SK-N-SH (cell line): ENCODE data around the gene ADAMTS16. TPM values are rescaled to one million over a fixed set of nuclear protein-coding genes. Genes with fewer than 3 reads are reported as not detected.

Experiments used
- CTCF ChIA-PET: fragments of 300-600, 350-600 bp; formaldehyde crosslinking; extraction: SDS; loops from one replicate; lab custom pipeline; 2021; lab: Yijun Ruan, JAX
- POLR2A ChIA-PET: fragments of 350-600 bp; sonication (Branson Sonifier 250); formaldehyde crosslinking; extraction: SDS; loops from one replicate; lab custom pipeline; 2020; ENCODE audit warnings: antibody characterized with exemption, inconsistent platforms; lab: Yijun Ruan, JAX
- DNase-seq: peaks from one replicate; pipeline ENCODE4 v3.0.0; 2012
- H2AFZ ChIP-seq: fragments of 200-600 bp; sonication (generic); 2 replicates; pipeline ENCODE4 v1.8.1; 2016; ENCODE audit warnings: antibody characterized with exemption, mild to moderate bottlenecking, low read depth
- H3F3A ChIP-seq: fragments of 200-600 bp; sonication (generic); replicated peaks from 2 replicates; pipeline ENCODE3; 2016; ENCODE audit warnings: antibody characterized with exemption, mild to moderate bottlenecking; ENCODE audit not compliant: insufficient read depth
- H3K27ac ChIP-seq, 2 experiments: fragments of 200-500 bp in 1 of 2; fragments of 200-600 bp in 1 of 2; sonication (Bioruptor generic) in 1 of 2; sonication (generic), shearing (Covaris generic) in 1 of 2; 2 replicates each; pipeline versions ENCODE4 v1.5.1 to v1.6.1; 2014 to 2016; ENCODE audit warnings: low read depth in 2 of 2, inconsistent platforms in 1 of 2, low read length in 1 of 2, mild to moderate bottlenecking in 1 of 2, mixed read lengths in 1 of 2
- H3K27me3 ChIP-seq: fragments of 200-600 bp; sonication (generic), shearing (Covaris generic); 2 replicates; pipeline ENCODE4 v1.6.1; 2016; ENCODE audit warnings: mixed run types; ENCODE audit not compliant: insufficient read depth
- H3K36me3 ChIP-seq, 2 experiments: fragments of 200-500 bp in 1 of 2; fragments of 200-600 bp in 1 of 2; sonication (Bioruptor generic) in 1 of 2; sonication (generic) in 1 of 2; replicated peaks in 1 of 2; 2 replicates each; pipeline versions ENCODE3 to v1.5.1; 2014 to 2016; ENCODE audit warnings: low read length in 1 of 2, mild to moderate bottlenecking in 1 of 2; ENCODE audit not compliant: insufficient read depth in 2 of 2, control insufficient read depth in 1 of 2
- H3K4me1 ChIP-seq, 2 experiments: fragments of 200-500 bp in 1 of 2; fragments of 200-600 bp in 1 of 2; sonication (Bioruptor generic) in 1 of 2; sonication (generic), shearing (Covaris generic) in 1 of 2; 2 replicates each; pipeline versions ENCODE4 v1.5.1 to v1.6.1; 2014 to 2016; ENCODE audit warnings: low read depth in 1 of 2, low read length in 1 of 2, mixed run types in 1 of 2; ENCODE audit not compliant: insufficient read depth in 2 of 2, control insufficient read depth in 1 of 2
- H3K4me2 ChIP-seq: fragments of 200-600 bp; sonication (generic), shearing (Covaris generic); 2 replicates; pipeline ENCODE4 v1.6.1; 2017; ENCODE audit warnings: mixed run types
- H3K4me3 ChIP-seq, 2 experiments: fragments of 200-500 bp in 1 of 2; fragments of 200-600 bp in 1 of 2; sonication (Bioruptor generic) in 1 of 2; sonication (generic), shearing (Covaris generic) in 1 of 2; 2 replicates each; pipeline versions ENCODE4 v1.5.1 to v1.8.1; 2014 to 2016; ENCODE audit warnings: low read depth in 2 of 2, inconsistent platforms in 1 of 2, low read length in 1 of 2, mild to moderate bottlenecking in 1 of 2, mixed read lengths in 1 of 2, moderate library complexity in 1 of 2
- H3K79me2 ChIP-seq: fragments of 200-600 bp; sonication (generic); 2 replicates; pipeline ENCODE4 v1.8.1; 2017; ENCODE audit warnings: mild to moderate bottlenecking; ENCODE audit not compliant: insufficient read depth
- H3K9ac ChIP-seq: fragments of 200-600 bp; sonication (generic); 2 replicates; pipeline ENCODE4 v1.6.1; 2017; ENCODE audit warnings: mixed run types
- H3K9me2 ChIP-seq: fragments of 200-600 bp; sonication (generic); 2 replicates; pipeline ENCODE4 v1.6.1; 2017; ENCODE audit warnings: mixed run types
- H3K9me3 ChIP-seq: fragments of 200-600 bp; sonication (generic); 2 replicates; pipeline ENCODE4 v1.6.1; 2017; ENCODE audit warnings: mixed run types, mild to moderate bottlenecking, moderate library complexity
- H4K20me1 ChIP-seq: fragments of 200-600 bp; sonication (generic); 2 replicates; pipeline ENCODE4 v1.6.1; 2017; ENCODE audit warnings: mild to moderate bottlenecking, mixed run types; ENCODE audit not compliant: insufficient read depth
- CTCF ChIP-seq: fragments of 200-600 bp; sonication (generic); IDR thresholded peaks from 2 replicates; pipeline ENCODE4 v1.6.1; 2017; ENCODE audit warnings: antibody characterized with exemption, mild to moderate bottlenecking, moderate library complexity
- EP300 ChIP-seq, 2 experiments: IDR thresholded peaks; 2 replicates each; pipeline versions ENCODE4 v1.4.0 to v1.6.1; 2012; ENCODE audit warnings: borderline replicate concordance in 1 of 2, low read depth in 1 of 2, low read length in 1 of 2
- FOSL2 ChIP-seq: IDR thresholded peaks from 2 replicates; pipeline ENCODE4 v1.4.0; 2012; ENCODE audit warnings: low read depth, mild to moderate bottlenecking, moderate library complexity, borderline replicate concordance
- FOXJ3 ChIP-seq: sonication (generic); formaldehyde crosslinking; IDR thresholded peaks from 2 replicates; pipeline ENCODE4 v1.5.1; 2020; ENCODE audit warnings: mild to moderate bottlenecking, missing genetic modification reagents
- GATA2 ChIP-seq: sonication (generic); formaldehyde crosslinking; IDR thresholded peaks from 2 replicates; pipeline ENCODE4 v1.5.0; 2020; ENCODE audit warnings: mild to moderate bottlenecking, missing genetic modification reagents
- JUND ChIP-seq: IDR thresholded peaks from 2 replicates; pipeline ENCODE4 v1.4.0; 2012
- REST ChIP-seq: IDR thresholded peaks from 2 replicates; pipeline ENCODE4 v1.6.1; 2012; ENCODE audit warnings: mild to moderate bottlenecking, low read depth, low read length, moderate library complexity
- RFX5 ChIP-seq: IDR thresholded peaks from 2 replicates; pipeline ENCODE4 v1.6.1; 2012; ENCODE audit warnings: mild to moderate bottlenecking, improper control_type of control experiment, low read length
- SIN3A ChIP-seq: IDR thresholded peaks from 2 replicates; pipeline ENCODE4 v1.6.1; 2012; ENCODE audit warnings: low read depth, mild to moderate bottlenecking, low read length, moderate library complexity, borderline replicate concordance
- TEAD4 ChIP-seq: IDR thresholded peaks from 2 replicates; pipeline ENCODE4 v1.4.0; 2012; ENCODE audit warnings: mild to moderate bottlenecking, borderline replicate concordance; ENCODE audit not compliant: insufficient read depth
- USF1 ChIP-seq: IDR thresholded peaks from 2 replicates; pipeline ENCODE4 v1.4.0; 2012; ENCODE audit warnings: low read depth, borderline replicate concordance
- WGBS: methylation state at CpG from one replicate; pipeline ENCODE4 v1.1.6; 2017; ENCODE audit warnings: low lambda C conversion rate; 5-methylcytosine and 5-hydroxymethylcytosine counted together
- polyA plus RNA-seq, 3 experiments: library from polyadenylated mRNA; depleted of rRNA; stranded (reverse); fragments of >200 nt; gene quantifications; 2 replicates each; pipeline ENCODE4 v1.2.3, GENCODE V29; 2012

Gene ADAMTS16
- polyA plus RNA-seq, 1 of the 3 experiments (the other 2 are of a cell fraction): not detected

- 40% methylated on average over 1 of the region's 1 CpG for WGBS
Measured at GRCh38 chr5:5258564-5258963, 118.4 kb downstream of the ADAMTS16 start.

GRCh38 chr5:5264727-5265126 lies 124.6 kb downstream of the ADAMTS16 start:
- Histone ChIP-seq H3K27ac (no peak overlapping the region), H3K9me3 (no peaks in the 10 kb centered on the region), H3F3A (no peaks in the 10 kb centered on the region), H3K27me3 (no peaks in the 10 kb centered on the region), H3K4me1 (no peaks in the 10 kb centered on the region; a peak in 1 of 4 replicates), H3K36me3 (no peaks in the 10 kb centered on the region), H2AFZ (no peak overlapping the region), H3K79me2 (no peaks in the 10 kb centered on the region), H3K4me2 (no peak overlapping the region), H3K9me2 (no peaks in the 10 kb centered on the region), H3K4me3 (no peak overlapping the region), H4K20me1 (no peaks in the 10 kb centered on the region), H3K9ac (no peak overlapping the region)
- WGBS: 85% methylated on average over 3 of the region's 3 CpGs
- no peak for DNase-seq
- no peak for TF ChIP-seq EP300 (IDR thresholded peaks at IDR 0.05; ENCODE audit: borderline replicate concordance in 1 of 2, low read depth in 1 of 2, low read length in 1 of 2)
- TF ChIP-seq RFX5: no peak
- TF ChIP-seq CTCF: no peak
- TF ChIP-seq JUND: no peak
- TF ChIP-seq FOXJ3 (CRISPR knock-in tag): no peak
- TF ChIP-seq TEAD4: no peak
- TF ChIP-seq GATA2 (CRISPR knock-in tag): no peak
- no peak for TF ChIP-seq SIN3A
- TF ChIP-seq USF1: no peak
- POLR2A ChIA-PET: no interaction called here
- CTCF ChIA-PET: no interaction called here

More at GRCh38 chr5:5258564-5258963, 118.4 kb downstream of the ADAMTS16 start:
- Histone ChIP-seq H3K4me3 (no peak overlapping the region), H3K27ac (no peak overlapping the region), H3F3A (no peaks in the 10 kb centered on the region), H4K20me1 (no peaks in the 10 kb centered on the region), H3K36me3 (no peaks in the 10 kb centered on the region), H2AFZ (no peak overlapping the region), H3K27me3 (no peaks in the 10 kb centered on the region), H3K4me1 (no peaks in the 10 kb centered on the region), H3K79me2 (no peaks in the 10 kb centered on the region), H3K4me2 (no peak overlapping the region), H3K9me3 (peaks cover 18% of the 10 kb centered on the region), H3K9me2 (no peaks in the 10 kb centered on the region), H3K9ac (no peak overlapping the region)
- no peak for TF ChIP-seq REST
- TF ChIP-seq FOXJ3 (CRISPR knock-in tag): no peak
- TF ChIP-seq FOSL2: no peak
- DNase-seq: no peak
- ChIA-PET POLR2A (no interaction called here), CTCF (interaction anchor here (1.1 to 1.7 kb wide), 2 partner anchors 16 to 40 kb away, joined by 3 to 4 read pairs; no protein-coding TSS in a partner anchor)
